ENCODE data around the gene LACTBL1.

Gene LACTBL1

DNA sequence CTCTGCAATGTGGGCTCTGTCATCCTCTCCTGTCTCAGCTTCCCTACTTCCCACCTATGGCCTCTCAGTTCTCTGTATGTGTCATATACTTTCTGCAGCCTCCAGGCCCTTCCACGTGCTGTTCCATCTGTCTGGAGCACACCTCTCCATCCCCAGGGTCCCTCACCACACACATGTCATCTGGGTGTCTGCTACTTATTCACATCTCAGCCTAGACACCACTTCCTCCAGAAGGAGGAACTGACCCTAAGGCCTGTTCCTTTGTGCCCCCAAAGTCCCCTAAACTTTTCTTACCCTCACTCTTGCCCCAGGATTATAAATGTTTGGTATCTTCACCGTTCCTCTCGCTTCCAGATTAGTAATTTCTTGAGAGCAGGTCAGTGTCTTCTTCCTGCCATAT is 10.1 kb downstream of the LACTBL1 start:
- H3K9ac ChIP-seq (ENCODE audit: low read length): no peak overlapping the region
- no peaks in the 10 kb centered on the region for H3K4me1 ChIP-seq (ENCODE audit: insufficient read depth, low read length, severe bottlenecking)
- no peaks in the 10 kb centered on the region for H3K9me2 ChIP-seq (ENCODE audit: low read depth, low read length)

DNA sequence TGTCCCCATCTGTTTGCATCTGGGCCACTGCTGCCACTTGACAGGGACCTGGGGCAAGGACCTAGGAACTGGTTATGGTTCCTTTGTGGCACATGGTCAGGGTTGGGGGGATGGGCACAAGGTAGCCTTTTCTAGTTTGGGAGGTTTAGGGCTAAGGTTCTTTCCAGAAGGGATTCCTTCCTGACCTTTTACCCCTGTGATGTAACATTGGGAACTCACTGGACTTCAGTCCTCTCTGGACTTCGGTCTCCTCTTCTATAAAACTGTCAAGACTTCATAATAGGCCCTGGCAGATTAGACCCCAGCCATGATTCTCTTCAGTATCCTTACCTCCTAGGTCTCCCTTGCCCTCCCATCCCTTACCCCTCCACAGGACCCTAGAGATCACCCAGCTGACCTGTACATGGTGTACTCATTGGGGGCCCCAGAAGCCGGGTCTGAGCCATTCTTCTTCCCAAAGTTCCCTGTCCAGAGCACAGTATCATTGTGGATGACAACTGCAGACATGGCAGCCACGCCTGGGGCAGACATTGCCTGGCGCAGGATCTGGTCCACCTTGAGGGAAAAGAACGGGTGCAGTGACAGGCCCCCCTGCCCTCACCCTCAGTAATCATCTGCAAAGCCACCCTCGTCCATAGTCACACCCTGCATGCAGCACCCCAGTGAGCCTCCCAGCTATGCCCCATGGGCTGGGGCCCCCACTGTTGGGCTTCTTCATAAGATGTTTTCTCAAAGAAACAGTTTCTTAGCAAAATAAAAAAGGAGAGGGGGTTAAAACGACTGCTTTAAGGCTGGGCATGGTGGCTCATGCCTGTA is 12.9 kb downstream of the LACTBL1 start:
- Histone ChIP-seq H3K27me3 (ENCODE audit: insufficient read depth, low read length) (no peaks in the 10 kb centered on the region), H2AFZ (ENCODE audit: low read length) (no peak overlapping the region), H4K20me1 (ENCODE audit: insufficient read depth, low read length) (no peaks in the 10 kb centered on the region), H3K4me1 (ENCODE audit: insufficient read depth, low read length, severe bottlenecking) (no peaks in the 10 kb centered on the region), H3K9me2 (ENCODE audit: low read depth, low read length) (no peaks in the 10 kb centered on the region), H3K27ac (ENCODE audit: low read depth, low read length, poor library complexity, severe bottlenecking) (no peak overlapping the region), H3K79me2 (ENCODE audit: insufficient read depth, low read length) (no peaks in the 10 kb centered on the region), H3K36me3 (ENCODE audit: insufficient read depth, low read length) (no peaks in the 10 kb centered on the region), H3K4me3 (ENCODE audit: low read depth, low read length, poor library complexity, severe bottlenecking) (no peak overlapping the region), H3K9ac (ENCODE audit: low read length) (no peak overlapping the region), H3K9me3 (ENCODE audit: low read length) (no peaks in the 10 kb centered on the region), H3K4me2 (ENCODE audit: low read length) (no peak overlapping the region), H3F3A (ENCODE audit: insufficient read depth, low read length) (no peaks in the 10 kb centered on the region)
- TF ChIP-seq, protein P1, sequence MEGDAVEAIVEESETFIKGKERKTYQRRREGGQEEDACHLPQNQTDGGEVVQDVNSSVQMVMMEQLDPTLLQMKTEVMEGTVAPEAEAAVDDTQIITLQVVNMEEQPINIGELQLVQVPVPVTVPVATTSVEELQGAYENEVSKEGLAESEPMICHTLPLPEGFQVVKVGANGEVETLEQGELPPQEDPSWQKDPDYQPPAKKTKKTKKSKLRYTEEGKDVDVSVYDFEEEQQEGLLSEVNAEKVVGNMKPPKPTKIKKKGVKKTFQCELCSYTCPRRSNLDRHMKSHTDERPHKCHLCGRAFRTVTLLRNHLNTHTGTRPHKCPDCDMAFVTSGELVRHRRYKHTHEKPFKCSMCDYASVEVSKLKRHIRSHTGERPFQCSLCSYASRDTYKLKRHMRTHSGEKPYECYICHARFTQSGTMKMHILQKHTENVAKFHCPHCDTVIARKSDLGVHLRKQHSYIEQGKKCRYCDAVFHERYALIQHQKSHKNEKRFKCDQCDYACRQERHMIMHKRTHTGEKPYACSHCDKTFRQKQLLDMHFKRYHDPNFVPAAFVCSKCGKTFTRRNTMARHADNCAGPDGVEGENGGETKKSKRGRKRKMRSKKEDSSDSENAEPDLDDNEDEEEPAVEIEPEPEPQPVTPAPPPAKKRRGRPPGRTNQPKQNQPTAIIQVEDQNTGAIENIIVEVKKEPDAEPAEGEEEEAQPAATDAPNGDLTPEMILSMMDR (IDR thresholded peaks at IDR 0.05; ENCODE audit: low read length): no peak
- no peak for TF ChIP-seq EZH2 (IDR thresholded peaks at IDR 0.05; ENCODE audit: borderline replicate concordance, low read length)

More for the DNA sequence above, 10.1 kb downstream of the LACTBL1 start:
- H3F3A ChIP-seq (ENCODE audit: insufficient read depth, low read length): no peaks in the 10 kb centered on the region
- no peak overlapping the region for H3K27ac ChIP-seq (ENCODE audit: low read depth, low read length, poor library complexity, severe bottlenecking)
- peaks cover 4% of the 10 kb centered on the region; the same call in 1 of the 2 replicates for H3K27me3 ChIP-seq (ENCODE audit: insufficient read depth, low read length)
- H3K9me3 ChIP-seq (ENCODE audit: low read length): peaks cover 5% of the 10 kb centered on the region; the same call in 1 of the 2 replicates
- no peak overlapping the region for H2AFZ ChIP-seq (ENCODE audit: low read length)
- no peaks in the 10 kb centered on the region; the same call in 1 of the 2 replicates for H3K36me3 ChIP-seq (ENCODE audit: insufficient read depth, low read length)
- no peak for TF ChIP-seq EZH2 (IDR thresholded peaks at IDR 0.05; ENCODE audit: borderline replicate concordance, low read length)
- TF ChIP-seq, protein P1 (IDR thresholded peaks at IDR 0.05; ENCODE audit: low read length): no peak
- H3K4me2 ChIP-seq (ENCODE audit: low read length): no peak overlapping the region
- no peaks in the 10 kb centered on the region for H3K79me2 ChIP-seq (ENCODE audit: insufficient read depth, low read length)
- no peak overlapping the region for H3K4me3 ChIP-seq (ENCODE audit: low read depth, low read length, poor library complexity, severe bottlenecking)
- H4K20me1 ChIP-seq (ENCODE audit: insufficient read depth, low read length): no peaks in the 10 kb centered on the region

DNA sequence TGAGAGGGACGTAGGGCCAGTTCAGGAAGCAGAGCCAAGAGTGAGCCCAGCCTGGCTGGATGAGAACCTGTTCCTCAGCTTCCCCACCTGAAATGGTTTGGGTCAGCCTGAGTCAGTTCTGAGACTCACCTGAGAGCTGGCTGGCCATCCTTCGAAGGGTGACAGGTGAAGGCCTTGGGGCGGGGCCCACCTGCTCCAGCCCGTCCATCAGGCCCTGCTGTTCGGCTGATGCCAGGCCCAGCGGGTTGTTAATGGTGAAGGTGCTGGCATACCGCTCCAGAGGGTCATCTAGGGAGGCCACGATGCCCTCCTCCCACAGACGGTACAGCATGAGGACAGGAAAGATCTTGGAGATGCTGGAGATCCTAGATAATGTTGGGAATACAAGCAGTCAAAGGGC is 14.1 kb downstream of the LACTBL1 start:
- Histone ChIP-seq H3K9me3 (ENCODE audit: low read length) (no peaks in the 10 kb centered on the region), H3K27ac (ENCODE audit: low read depth, low read length, poor library complexity, severe bottlenecking) (no peak overlapping the region), H4K20me1 (ENCODE audit: insufficient read depth, low read length) (no peaks in the 10 kb centered on the region), H3K27me3 (ENCODE audit: insufficient read depth, low read length) (no peaks in the 10 kb centered on the region), H2AFZ (ENCODE audit: low read length) (no peak overlapping the region), H3K79me2 (ENCODE audit: insufficient read depth, low read length) (no peaks in the 10 kb centered on the region), H3K4me2 (ENCODE audit: low read length) (no peak overlapping the region), H3K9me2 (ENCODE audit: low read depth, low read length) (no peaks in the 10 kb centered on the region), H3K4me3 (ENCODE audit: low read depth, low read length, poor library complexity, severe bottlenecking) (no peak overlapping the region), H3K4me1 (ENCODE audit: insufficient read depth, low read length, severe bottlenecking) (no peaks in the 10 kb centered on the region), H3K36me3 (ENCODE audit: insufficient read depth, low read length) (no peaks in the 10 kb centered on the region), H3K9ac (ENCODE audit: low read length) (no peak overlapping the region), H3F3A (ENCODE audit: insufficient read depth, low read length) (no peaks in the 10 kb centered on the region)
- TF ChIP-seq, protein P1 (IDR thresholded peaks at IDR 0.05; ENCODE audit: low read length): no peak
- no peak for TF ChIP-seq EZH2 (IDR thresholded peaks at IDR 0.05; ENCODE audit: borderline replicate concordance, low read length)

Measured in OCI-LY1 (cell line).